GM10248 (cell line): ENCODE data around the gene NEK10.

ENCODE experiments used
- CTCF ChIA-PET: fragments of 300-600 bp; sonication (Branson Sonifier 250); formaldehyde crosslinking; extraction: SDS; loops from one replicate; lab custom pipeline; 2021; ENCODE audit warnings: antibody characterized with exemption; lab: Yijun Ruan, JAX
- POLR2A ChIA-PET: fragments of 350-650 bp; sonication (Branson Sonifier 250); formaldehyde crosslinking; extraction: SDS; loops from one replicate; lab custom pipeline; 2020; ENCODE audit warnings: antibody characterized with exemption; lab: Yijun Ruan, JAX
- DNase-seq: peaks from one replicate; pipeline ENCODE4 v3.0.0; 2012; ENCODE audit errors: extremely low spot score
- TF ChIP-seq, protein P1 (sequence below): IDR thresholded peaks from 2 replicates; pipeline ENCODE4 v1.5.1; 2012; ENCODE audit warnings: mild to moderate bottlenecking, low read depth; ENCODE audit errors: extremely low read depth, missing control alignments, control extremely low read depth

The NEK10 gene

GRCh38 chr3:27354161-27354560 lies 15.0 kb downstream of the NEK10 start:
- CTCF ChIA-PET, result interaction anchor here (0.8 to 2.3 kb wide), 12 partner anchors 9 to 328 kb away, joined by 3 to 15 read pairs (median 4); no protein-coding TSS in a partner anchor
- POLR2A ChIA-PET, result no interaction called here
- no peak for DNase-seq
- TF ChIP-seq, protein P1, sequence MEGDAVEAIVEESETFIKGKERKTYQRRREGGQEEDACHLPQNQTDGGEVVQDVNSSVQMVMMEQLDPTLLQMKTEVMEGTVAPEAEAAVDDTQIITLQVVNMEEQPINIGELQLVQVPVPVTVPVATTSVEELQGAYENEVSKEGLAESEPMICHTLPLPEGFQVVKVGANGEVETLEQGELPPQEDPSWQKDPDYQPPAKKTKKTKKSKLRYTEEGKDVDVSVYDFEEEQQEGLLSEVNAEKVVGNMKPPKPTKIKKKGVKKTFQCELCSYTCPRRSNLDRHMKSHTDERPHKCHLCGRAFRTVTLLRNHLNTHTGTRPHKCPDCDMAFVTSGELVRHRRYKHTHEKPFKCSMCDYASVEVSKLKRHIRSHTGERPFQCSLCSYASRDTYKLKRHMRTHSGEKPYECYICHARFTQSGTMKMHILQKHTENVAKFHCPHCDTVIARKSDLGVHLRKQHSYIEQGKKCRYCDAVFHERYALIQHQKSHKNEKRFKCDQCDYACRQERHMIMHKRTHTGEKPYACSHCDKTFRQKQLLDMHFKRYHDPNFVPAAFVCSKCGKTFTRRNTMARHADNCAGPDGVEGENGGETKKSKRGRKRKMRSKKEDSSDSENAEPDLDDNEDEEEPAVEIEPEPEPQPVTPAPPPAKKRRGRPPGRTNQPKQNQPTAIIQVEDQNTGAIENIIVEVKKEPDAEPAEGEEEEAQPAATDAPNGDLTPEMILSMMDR, result no peak

DNA sequence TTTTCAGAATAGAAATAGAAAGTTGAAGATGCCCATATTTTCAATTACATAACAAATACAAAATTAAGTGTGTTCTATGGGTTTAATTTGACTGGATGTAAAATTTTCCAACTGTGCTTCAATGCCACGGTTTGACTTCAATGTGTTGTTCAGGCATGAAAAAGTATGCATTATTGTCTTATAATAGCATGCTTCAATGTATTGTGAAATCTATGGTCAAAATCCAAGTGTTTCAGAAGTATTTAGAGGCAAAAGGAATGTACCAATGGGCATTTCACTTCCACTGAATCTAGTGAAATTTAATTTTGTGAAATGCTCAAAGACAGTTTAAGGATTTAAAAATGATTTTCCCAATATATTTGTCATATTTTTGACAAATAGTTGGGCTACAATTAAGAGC lies 16.0 kb downstream of the NEK10 start:
- POLR2A ChIA-PET, result no interaction called here
- CTCF ChIA-PET, result no interaction called here
- TF ChIP-seq, protein P1, result no peak
- DNase-seq, result no peak

GRCh38 chr3:27352047-27352446 lies 17.1 kb downstream of the NEK10 start:
- DNase-seq, result no peak
- TF ChIP-seq, protein P1, result no peak
- CTCF ChIA-PET, result no interaction called here
- POLR2A ChIA-PET, result no interaction called here

DNA sequence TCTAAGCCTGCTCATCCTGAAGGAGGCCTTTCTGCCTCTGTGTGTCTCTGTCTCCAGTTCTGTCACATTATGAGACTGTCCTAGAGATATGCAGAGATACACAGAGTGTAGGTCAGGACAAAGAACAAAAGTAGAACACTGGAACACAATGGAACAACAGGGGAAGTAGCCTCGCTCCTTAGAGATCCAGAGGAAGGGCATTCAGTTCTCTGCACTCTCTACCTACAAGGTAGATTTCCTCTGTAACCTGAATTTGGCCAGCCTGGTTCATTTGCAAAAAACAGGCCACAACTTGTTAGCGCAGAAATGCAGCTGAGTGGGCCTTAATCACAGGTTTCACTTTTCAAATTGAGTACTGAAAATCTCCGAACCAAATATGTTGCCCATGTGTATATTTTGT lies 19.4 kb downstream of the NEK10 start:
- DNase-seq, result no peak
- TF ChIP-seq, protein P1, result no peak
- ChIA-PET POLR2A (no interaction called here), CTCF (interaction anchor here (1.1 to 2.4 kb wide), 4 partner anchors 8 to 332 kb away, joined by 4 to 13 read pairs (median 6); no protein-coding TSS in a partner anchor)

- TF ChIP-seq, protein P1, result no peak
- ChIA-PET POLR2A (no interaction called here), CTCF (interaction anchor here (0.7 to 2.1 kb wide), 8 partner anchors 9 to 366 kb away, joined by 3 to 13 read pairs (median 4); no protein-coding TSS in a partner anchor)
- DNase-seq, result no peak
Measured at GRCh38 chr3:27345959-27346865, 23.0 kb downstream of the NEK10 start.

DNA sequence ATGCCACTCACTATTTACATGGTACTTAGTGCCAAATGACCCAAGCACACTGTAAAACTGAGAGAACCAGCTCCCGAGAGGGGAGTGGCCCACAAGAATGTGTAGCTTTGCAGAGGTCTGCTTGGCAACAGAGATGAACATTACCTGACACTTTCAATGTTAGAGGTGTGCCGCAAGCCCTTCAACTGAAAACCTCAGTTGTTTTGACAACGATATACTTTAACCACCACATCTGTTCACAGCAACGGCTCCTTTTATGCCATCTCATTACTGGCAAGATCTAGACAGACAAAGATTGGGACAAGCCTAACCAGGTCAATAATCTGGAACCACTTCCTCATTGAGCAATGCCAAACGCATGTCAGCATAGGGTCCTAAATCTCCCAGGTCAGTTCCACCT lies 23.7 kb downstream of the NEK10 start:
- POLR2A ChIA-PET, result no interaction called here
- no peak for DNase-seq
- CTCF ChIA-PET, result interaction anchor here (0.7 to 2.1 kb wide), 7 partner anchors 9 to 367 kb away, joined by 3 to 13 read pairs (median 3); no protein-coding TSS in a partner anchor
- TF ChIP-seq, protein P1, result no peak
